Mucosa of stomach (tissue), 1 donor: ENCODE measurements around the gene OGT.
A peak's percentile ranks its signal among the peaks of the same experiment; 100 is the strongest.

Experiments
- H3K27me3 ChIP-seq: one replicate; pipeline ENCODE4 v1.7.0; 2013; ENCODE audit warnings: mild to moderate bottlenecking, low read length; ENCODE audit not compliant: control insufficient read depth, insufficient read depth
- H3K36me3 ChIP-seq: one replicate; pipeline ENCODE4 v1.7.0; 2013; ENCODE audit warnings: low read length; ENCODE audit not compliant: control insufficient read depth, insufficient read depth
- H3K4me1 ChIP-seq: one replicate; pipeline ENCODE4 v1.7.0; 2013; ENCODE audit warnings: mild to moderate bottlenecking, low read length; ENCODE audit not compliant: control insufficient read depth, insufficient read depth
- H3K4me3 ChIP-seq: one replicate; pipeline ENCODE4 v1.7.0; 2013; ENCODE audit warnings: low read length
- H3K9ac ChIP-seq: one replicate; pipeline ENCODE4 v1.7.0; 2013; ENCODE audit warnings: mild to moderate bottlenecking, low read length, moderate library complexity
- H3K9me3 ChIP-seq: one replicate; pipeline ENCODE4 v1.7.0; 2013; ENCODE audit warnings: mild to moderate bottlenecking, low read length, moderate library complexity; ENCODE audit not compliant: control insufficient read depth
- donor health status: Pancreatic carcinoma.

The OGT gene

DNA sequence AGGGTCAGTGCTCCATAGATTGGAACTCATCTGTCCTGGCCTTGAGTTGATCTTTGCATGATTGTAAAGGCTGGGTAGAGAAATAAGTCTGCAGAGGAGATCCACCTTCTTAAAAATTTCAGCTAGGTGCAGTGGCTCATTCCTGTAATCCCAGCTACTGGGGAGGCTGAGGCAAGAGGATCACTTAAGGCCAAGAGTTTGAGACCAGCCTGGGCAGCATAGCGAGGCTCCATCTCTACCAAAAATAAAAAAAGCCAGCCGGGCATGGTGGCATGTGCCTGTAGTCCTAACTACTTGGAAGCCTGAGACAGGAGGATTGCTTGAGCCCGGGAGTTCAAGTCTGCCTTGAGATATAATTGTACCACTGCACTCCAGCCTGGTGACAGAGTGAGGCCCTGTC is 85.9 kb downstream of the OGT start:
- Histone ChIP-seq H3K9me3 (no peaks in the 10 kb centered on the region), H3K4me3 (no peak overlapping the region), H3K4me1 (peaks cover 35% of the 10 kb centered on the region), H3K9ac (no peak overlapping the region), H3K36me3 (no peaks in the 10 kb centered on the region), H3K27me3 (no peaks in the 10 kb centered on the region)

GRCh38 chrX:71619193-71619592 is 86.3 kb downstream of the OGT start:
- H3K4me1 ChIP-seq, result peaks cover 38% of the 10 kb centered on the region
- no peaks in the 10 kb centered on the region for H3K9me3 ChIP-seq
- H3K27me3 ChIP-seq, result no peaks in the 10 kb centered on the region
- H3K4me3 ChIP-seq, result no peak overlapping the region
- no peak overlapping the region for H3K9ac ChIP-seq
- H3K36me3 ChIP-seq, result no peaks in the 10 kb centered on the region

DNA sequence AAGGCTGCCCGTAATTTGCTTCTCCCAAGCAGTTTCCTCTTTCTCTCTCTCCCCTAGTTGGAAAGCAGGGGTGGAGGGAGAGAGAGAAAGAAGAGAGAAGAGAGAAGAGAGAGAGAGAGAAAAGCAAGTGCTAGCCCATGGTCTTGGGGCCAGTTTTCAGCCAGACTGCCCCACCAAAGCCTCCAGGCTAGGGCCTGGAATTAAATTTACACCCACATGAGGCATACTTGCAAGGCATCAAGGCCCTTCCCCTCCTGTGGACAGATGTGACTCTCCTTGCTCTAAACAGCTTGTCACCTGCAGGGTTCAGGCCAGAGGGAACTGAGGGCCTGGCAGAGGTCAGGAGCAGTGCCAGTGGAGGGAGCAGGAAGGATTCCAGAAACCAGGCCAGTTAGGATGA is 87.1 kb downstream of the OGT start:
- Histone ChIP-seq H3K36me3 (no peaks in the 10 kb centered on the region), H3K9ac (no peak overlapping the region), H3K9me3 (no peaks in the 10 kb centered on the region), H3K4me3 (no peak overlapping the region), H3K27me3 (no peaks in the 10 kb centered on the region), H3K4me1 (peaks cover 38% of the 10 kb centered on the region)

DNA sequence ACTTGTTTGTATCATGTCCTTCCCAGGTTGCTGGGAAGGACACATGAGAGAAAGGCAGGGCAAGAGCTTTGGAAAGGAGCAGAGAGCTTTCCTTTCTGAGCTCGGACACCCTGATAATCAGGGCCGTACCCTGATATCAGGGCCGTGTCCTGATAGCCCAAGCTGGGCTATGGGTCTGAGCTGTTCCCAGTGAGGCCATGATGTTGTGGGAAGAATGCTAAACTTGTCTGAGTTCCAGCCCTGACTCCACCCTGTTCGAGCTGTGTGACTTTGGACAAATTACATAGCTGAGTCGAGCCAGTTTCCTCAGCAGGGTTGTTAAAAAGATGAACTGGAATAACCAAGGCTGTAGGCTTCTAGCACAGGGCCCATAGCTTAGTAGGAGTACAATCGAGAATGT is 88.7 kb downstream of the OGT start:
- Histone ChIP-seq H3K4me1 (peaks cover 46% of the 10 kb centered on the region), H3K4me3 (no peak overlapping the region), H3K36me3 (no peaks in the 10 kb centered on the region), H3K27me3 (no peaks in the 10 kb centered on the region), H3K9ac (peak overlapping the region; percentile 8), H3K9me3 (no peaks in the 10 kb centered on the region)

GRCh38 chrX:71622032-71622575 is 89.2 kb downstream of the OGT start:
- no peaks in the 10 kb centered on the region for H3K27me3 ChIP-seq

DNA sequence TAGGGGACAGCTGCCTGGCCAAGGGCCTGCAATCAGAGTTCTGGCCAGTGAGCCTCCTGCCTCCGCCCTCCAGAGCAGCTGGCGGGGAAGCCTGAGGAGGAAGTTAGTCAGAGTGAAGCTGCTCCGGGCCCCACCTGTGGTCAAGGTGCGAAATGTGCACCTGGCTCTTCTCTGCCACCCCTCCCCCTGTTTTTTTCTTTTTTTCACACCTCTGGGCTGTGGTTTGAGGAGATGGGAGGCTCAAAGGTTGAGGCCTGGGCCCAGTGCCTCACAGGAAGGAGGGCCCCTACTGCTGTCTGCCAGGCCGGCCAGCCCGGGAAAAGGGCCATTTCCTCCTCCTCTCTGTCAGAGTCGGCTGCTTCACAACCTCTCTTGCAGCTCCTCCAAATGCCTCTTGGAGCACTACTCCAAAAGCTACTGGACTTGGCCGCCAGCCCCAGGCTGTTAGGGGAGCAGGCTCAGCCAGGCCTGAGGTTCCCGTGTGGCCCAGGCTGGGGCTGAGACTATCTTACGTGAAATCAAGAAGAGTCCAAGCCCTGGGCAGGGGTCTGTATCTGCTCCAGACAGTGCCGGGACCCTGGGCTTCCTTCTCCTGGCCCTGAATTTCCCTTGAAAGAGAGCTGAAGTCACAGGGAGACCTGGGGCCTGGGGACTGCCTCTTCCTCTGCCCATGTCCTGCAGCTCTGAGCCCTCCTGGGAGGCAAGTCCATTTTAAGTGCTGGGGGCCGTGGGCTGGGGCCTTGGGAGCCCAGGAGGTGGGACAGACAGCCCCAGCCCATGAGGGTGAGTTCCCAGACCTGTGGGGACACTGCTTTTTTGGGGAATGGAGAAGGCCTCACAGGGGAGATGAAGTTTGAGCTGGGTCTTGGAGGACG is 89.9 kb downstream of the OGT start:
- H3K9me3 ChIP-seq, result no peaks in the 10 kb centered on the region
- no peak overlapping the region for H3K4me3 ChIP-seq
- peak overlapping the region; percentile 68 for H3K9ac ChIP-seq
- no peaks in the 10 kb centered on the region for H3K36me3 ChIP-seq
- H3K27me3 ChIP-seq, result no peaks in the 10 kb centered on the region
- peaks cover 42% of the 10 kb centered on the region for H3K4me1 ChIP-seq

More at GRCh38 chrX:71622032-71622575, 89.2 kb downstream of the OGT start:
- H3K4me1 ChIP-seq, result peaks cover 47% of the 10 kb centered on the region
- H3K4me3 ChIP-seq, result no peak overlapping the region
- no peaks in the 10 kb centered on the region for H3K9me3 ChIP-seq
- H3K9ac ChIP-seq, result peak overlapping the region; percentile 8
- no peaks in the 10 kb centered on the region for H3K36me3 ChIP-seq

- Histone ChIP-seq H3K27me3 (no peaks in the 10 kb centered on the region), H3K9ac (no peak overlapping the region)
These were observed 90.8 kb downstream of the OGT start for GRCh38 chrX:71623714-71624113.

GRCh38 chrX:71625471-71625870 is 92.6 kb downstream of the OGT start:
- H3K9ac ChIP-seq, result no peak overlapping the region
- peaks cover 40% of the 10 kb centered on the region for H3K4me1 ChIP-seq
- no peaks in the 10 kb centered on the region for H3K9me3 ChIP-seq
- H3K36me3 ChIP-seq, result no peaks in the 10 kb centered on the region
- H3K27me3 ChIP-seq, result no peaks in the 10 kb centered on the region
- no peak overlapping the region for H3K4me3 ChIP-seq

More at GRCh38 chrX:71623714-71624113, 90.8 kb downstream of the OGT start:
- peaks cover 40% of the 10 kb centered on the region for H3K4me1 ChIP-seq
- no peaks in the 10 kb centered on the region for H3K9me3 ChIP-seq
- H3K36me3 ChIP-seq, result no peaks in the 10 kb centered on the region
- H3K4me3 ChIP-seq, result no peak overlapping the region
